Bronchial epithelial cell (primary cell): ENCODE results near the gene DGKA. TPM values are rescaled to one million over a fixed set of nuclear protein-coding genes. Genes with fewer than 3 reads are reported as not detected.

ENCODE experiments used
- DNase-seq: peaks from one replicate; pipeline ENCODE4 v3.0.0-alpha.2; 2010; ENCODE audit warnings: low read depth
- FAIRE-seq: peaks from 2 replicates; lab custom pipeline; 2011; peaks lifted over from hg19 to GRCh38; lab: Jason Lieb, UNC
- H3K27me3 ChIP-seq: 2 replicates; pipeline ENCODE4 v1.5.1; 2011; ENCODE audit warnings: low read length; ENCODE audit not compliant: control insufficient read depth, insufficient read depth
- H3K36me3 ChIP-seq: 2 replicates; pipeline ENCODE4 v1.5.1; 2011; ENCODE audit warnings: low read length; ENCODE audit not compliant: control insufficient read depth, insufficient read depth
- H3K4me3 ChIP-seq: 2 replicates; pipeline ENCODE4 v1.5.1; 2011; ENCODE audit warnings: mild to moderate bottlenecking, low read depth, low read length, control low read depth
- total RNA-seq: library from RNA; depleted of rRNA; stranded (reverse); fragments of >200 nt; gene quantifications from 2 replicates; pipeline ENCODE4 v1.2.1, GENCODE V29; 2014
- TF ChIP-seq, protein P1 (sequence below): IDR thresholded peaks from 2 replicates; pipeline ENCODE4 v1.5.1; 2011; ENCODE audit warnings: mild to moderate bottlenecking, moderate library complexity, low read length, control low read depth, inconsistent platforms; ENCODE audit not compliant: insufficient read depth, severe bottlenecking

Gene DGKA
- total RNA-seq, 1 donor from 2014 or later = 81.9 TPM

DNA sequence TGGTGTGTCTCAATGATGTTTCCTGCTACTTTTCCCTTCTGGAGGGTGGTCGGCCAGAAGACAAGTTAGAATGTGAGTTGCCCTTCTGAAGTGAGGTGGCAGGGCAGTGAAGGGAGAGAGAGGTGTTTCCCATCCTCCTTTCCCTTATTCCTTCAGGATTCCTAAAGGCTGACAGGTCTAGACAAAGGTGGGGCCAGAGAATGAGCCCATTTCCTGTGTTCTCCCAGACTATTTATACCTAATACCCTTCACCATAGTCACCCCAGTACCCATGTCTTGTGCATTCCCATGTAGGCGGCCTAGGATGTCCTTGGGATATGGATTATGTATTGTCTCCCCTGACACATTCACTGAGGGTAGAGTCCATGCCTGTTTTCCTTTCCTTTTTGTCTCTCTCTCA, 7.0 kb downstream of the DGKA start:
- Histone ChIP-seq H3K4me3 (no peak overlapping the region), H3K36me3 (peaks cover 39% of the 10 kb centered on the region), H3K27me3 (no peaks in the 10 kb centered on the region)
- FAIRE-seq (no peak), DNase-seq (peak; percentile 95)
- TF ChIP-seq, protein P1, sequence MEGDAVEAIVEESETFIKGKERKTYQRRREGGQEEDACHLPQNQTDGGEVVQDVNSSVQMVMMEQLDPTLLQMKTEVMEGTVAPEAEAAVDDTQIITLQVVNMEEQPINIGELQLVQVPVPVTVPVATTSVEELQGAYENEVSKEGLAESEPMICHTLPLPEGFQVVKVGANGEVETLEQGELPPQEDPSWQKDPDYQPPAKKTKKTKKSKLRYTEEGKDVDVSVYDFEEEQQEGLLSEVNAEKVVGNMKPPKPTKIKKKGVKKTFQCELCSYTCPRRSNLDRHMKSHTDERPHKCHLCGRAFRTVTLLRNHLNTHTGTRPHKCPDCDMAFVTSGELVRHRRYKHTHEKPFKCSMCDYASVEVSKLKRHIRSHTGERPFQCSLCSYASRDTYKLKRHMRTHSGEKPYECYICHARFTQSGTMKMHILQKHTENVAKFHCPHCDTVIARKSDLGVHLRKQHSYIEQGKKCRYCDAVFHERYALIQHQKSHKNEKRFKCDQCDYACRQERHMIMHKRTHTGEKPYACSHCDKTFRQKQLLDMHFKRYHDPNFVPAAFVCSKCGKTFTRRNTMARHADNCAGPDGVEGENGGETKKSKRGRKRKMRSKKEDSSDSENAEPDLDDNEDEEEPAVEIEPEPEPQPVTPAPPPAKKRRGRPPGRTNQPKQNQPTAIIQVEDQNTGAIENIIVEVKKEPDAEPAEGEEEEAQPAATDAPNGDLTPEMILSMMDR = no peak

- TF ChIP-seq, protein P1 = no peak
- no peak for FAIRE-seq
- peak; percentile 61 for DNase-seq
- H3K27me3 ChIP-seq = no peaks in the 10 kb centered on the region
- no peak overlapping the region for H3K4me3 ChIP-seq
- H3K36me3 ChIP-seq = peaks cover 37% of the 10 kb centered on the region
These were observed 8.0 kb downstream of the DGKA start for GRCh38 chr12:55938826-55939501.

- Histone ChIP-seq H3K4me3 (no peak overlapping the region), H3K36me3 (peaks cover 39% of the 10 kb centered on the region), H3K27me3 (no peaks in the 10 kb centered on the region)
- DNase-seq (peak; percentile 84), FAIRE-seq (no peak)
- TF ChIP-seq, protein P1 = peak; percentile 96
These were observed 9.2 kb downstream of the DGKA start for GRCh38 chr12:55940065-55940732.

- H3K27me3 ChIP-seq = no peaks in the 10 kb centered on the region
- no peak overlapping the region for H3K4me3 ChIP-seq
- H3K36me3 ChIP-seq = peaks cover 40% of the 10 kb centered on the region
- FAIRE-seq (no peak), DNase-seq (no peak)
- TF ChIP-seq, protein P1 = no peak
These were observed 11.1 kb downstream of the DGKA start for GRCh38 chr12:55942055-55942454.

DNA sequence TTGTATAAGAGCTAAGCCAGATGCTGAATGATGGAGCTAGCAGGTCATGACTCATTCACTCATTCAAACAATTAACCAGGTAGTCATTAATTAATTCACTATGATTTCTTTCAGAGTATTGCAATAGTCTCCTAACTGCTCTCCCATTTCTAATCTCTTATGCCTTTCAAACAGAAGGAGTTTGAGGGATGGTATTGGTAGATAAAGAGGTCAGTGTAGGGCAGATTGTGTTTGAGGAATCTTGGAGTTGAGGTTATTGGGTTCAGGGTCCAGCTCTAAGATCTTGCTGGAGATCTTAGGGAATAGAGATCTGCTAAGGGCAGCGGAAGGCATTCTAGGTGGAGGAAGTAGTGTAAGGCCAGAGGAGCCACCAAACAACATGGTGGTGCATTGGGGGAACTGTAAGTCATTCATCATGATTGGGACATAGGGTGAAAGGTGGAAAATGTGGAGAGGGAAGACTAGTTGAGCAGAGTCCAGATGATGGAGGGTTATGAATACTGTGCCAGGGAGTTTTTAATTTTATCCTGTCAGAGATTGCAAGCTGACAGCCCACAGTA, 11.7 kb downstream of the DGKA start:
- no peak for FAIRE-seq
- peaks cover 39% of the 10 kb centered on the region for H3K36me3 ChIP-seq
- no peak for DNase-seq
- TF ChIP-seq, protein P1 = no peak
- H3K27me3 ChIP-seq = no peaks in the 10 kb centered on the region
- no peak overlapping the region for H3K4me3 ChIP-seq
